ENCODE data around the gene LKAAEAR1. TPM values are rescaled to one million over a fixed set of nuclear protein-coding genes. Genes with fewer than 3 reads are reported as not detected.
A peak's percentile ranks its signal among the peaks of the same experiment; 100 is the strongest.

Gene LKAAEAR1
- total and polyA plus RNA-seq, 2 of the 13 experiments (the other 11 are each of a cell fraction or from before 2014, with no cell fraction given), result not detected

DNA sequence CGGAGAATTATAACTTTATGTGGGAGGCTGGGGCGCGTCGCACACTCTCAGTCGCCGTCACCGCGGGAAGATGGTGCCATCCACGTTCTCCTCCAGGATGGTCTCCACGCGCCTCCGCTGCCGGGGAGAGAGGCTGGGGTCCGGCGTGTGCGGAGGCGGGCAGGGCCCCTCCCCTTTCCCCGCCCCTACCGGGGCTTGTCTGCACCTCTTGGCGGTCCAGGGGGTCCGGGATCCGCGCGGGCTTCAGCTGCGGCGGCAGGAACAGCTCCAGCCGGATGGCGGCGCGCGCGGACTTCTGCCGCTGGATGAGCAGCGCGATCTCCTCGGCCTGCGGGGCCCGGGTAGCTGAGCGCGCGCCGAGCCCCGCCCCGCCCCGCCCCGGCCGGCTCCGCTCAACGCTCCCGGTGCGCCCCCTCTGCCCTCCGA is 807 bp downstream of the LKAAEAR1 start (continued):
- TF ChIP-seq EZH2 (conservative IDR thresholded peaks at IDR 0.05; ENCODE audit: low read depth, low read length) (no peak), TOPORS (CRISPR knock-in tag; IDR thresholded peaks at IDR 0.05) (no peak), GTF2F1 (IDR thresholded peaks at IDR 0.05; ENCODE audit: low read length) (no peak), ZNF607 (CRISPR knock-in tag; IDR thresholded peaks at IDR 0.05; ENCODE audit: borderline replicate concordance) (peak; percentile 36; the same call in 1 of the 2 replicates), THYN1 (CRISPR knock-in tag; IDR thresholded peaks at IDR 0.05; ENCODE audit: borderline replicate concordance, low read depth) (no peak), YY1 (IDR thresholded peaks at IDR 0.05; ENCODE audit: insufficient read depth, insufficient replicate concordance, low read depth, low read length) (peak; percentile 47), FOXK1 (CRISPR knock-in tag; IDR thresholded peaks at IDR 0.05; ENCODE audit: borderline replicate concordance, low read depth) (no peak), ZNF24 (IDR thresholded peaks at IDR 0.05) (no peak), SP2 (CRISPR knock-in tag; IDR thresholded peaks at IDR 0.05) (no peak), TBP (CRISPR knock-in tag; IDR thresholded peaks at IDR 0.05) (no peak), RXRB (CRISPR knock-in tag; IDR thresholded peaks at IDR 0.05; ENCODE audit: borderline replicate concordance) (peak; percentile 29; the same call in 1 of the 2 replicates), MYNN (CRISPR knock-in tag; IDR thresholded peaks at IDR 0.05; ENCODE audit: low read depth) (no peak), LCORL (IDR thresholded peaks at IDR 0.05) (no peak), LCORL (CRISPR knock-in tag; IDR thresholded peaks at IDR 0.05) (peak; percentile 89; the same call in 1 of the 2 replicates), ARID2 (CRISPR knock-in tag; IDR thresholded peaks at IDR 0.05; ENCODE audit: borderline replicate concordance) (no peak), ZNF563 (CRISPR knock-in tag; IDR thresholded peaks at IDR 0.05) (no peak; the same call in 1 of the 2 replicates)
- TF ChIP-seq, protein P1, sequence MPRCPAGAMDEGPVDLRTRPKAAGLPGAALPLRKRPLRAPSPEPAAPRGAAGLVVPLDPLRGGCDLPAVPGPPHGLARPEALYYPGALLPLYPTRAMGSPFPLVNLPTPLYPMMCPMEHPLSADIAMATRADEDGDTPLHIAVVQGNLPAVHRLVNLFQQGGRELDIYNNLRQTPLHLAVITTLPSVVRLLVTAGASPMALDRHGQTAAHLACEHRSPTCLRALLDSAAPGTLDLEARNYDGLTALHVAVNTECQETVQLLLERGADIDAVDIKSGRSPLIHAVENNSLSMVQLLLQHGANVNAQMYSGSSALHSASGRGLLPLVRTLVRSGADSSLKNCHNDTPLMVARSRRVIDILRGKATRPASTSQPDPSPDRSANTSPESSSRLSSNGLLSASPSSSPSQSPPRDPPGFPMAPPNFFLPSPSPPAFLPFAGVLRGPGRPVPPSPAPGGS (CRISPR knock-in tag; IDR thresholded peaks at IDR 0.05), result no peak
- TF ChIP-seq, protein P2, sequence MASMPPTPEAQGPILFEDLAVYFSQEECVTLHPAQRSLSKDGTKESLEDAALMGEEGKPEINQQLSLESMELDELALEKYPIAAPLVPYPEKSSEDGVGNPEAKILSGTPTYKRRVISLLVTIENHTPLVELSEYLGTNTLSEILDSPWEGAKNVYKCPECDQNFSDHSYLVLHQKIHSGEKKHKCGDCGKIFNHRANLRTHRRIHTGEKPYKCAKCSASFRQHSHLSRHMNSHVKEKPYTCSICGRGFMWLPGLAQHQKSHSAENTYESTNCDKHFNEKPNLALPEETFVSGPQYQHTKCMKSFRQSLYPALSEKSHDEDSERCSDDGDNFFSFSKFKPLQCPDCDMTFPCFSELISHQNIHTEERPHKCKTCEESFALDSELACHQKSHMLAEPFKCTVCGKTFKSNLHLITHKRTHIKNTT (CRISPR knock-in tag; IDR thresholded peaks at IDR 0.05), result no peak
- TF ChIP-seq, protein P3, sequence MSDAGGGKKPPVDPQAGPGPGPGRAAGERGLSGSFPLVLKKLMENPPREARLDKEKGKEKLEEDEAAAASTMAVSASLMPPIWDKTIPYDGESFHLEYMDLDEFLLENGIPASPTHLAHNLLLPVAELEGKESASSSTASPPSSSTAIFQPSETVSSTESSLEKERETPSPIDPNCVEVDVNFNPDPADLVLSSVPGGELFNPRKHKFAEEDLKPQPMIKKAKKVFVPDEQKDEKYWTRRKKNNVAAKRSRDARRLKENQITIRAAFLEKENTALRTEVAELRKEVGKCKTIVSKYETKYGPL (CRISPR knock-in tag; IDR thresholded peaks at IDR 0.05), result no peak

All from HepG2 (cell line).